ENCODE measurements around the gene NFXL1. TPM values are rescaled to one million over a fixed set of nuclear protein-coding genes. Genes with fewer than 3 reads are reported as not detected.

NFXL1 gene
- 10 to 100 TPM; 17.5 to 19.1 TPM for total RNA-seq

- H3K4me3 ChIP-seq: peak within 1 kb of the TSS; percentile 69 to 72
- H3K27ac ChIP-seq: peak within 1 kb of the TSS; percentile 77 to 85
- no peaks in the 10 kb centered on the region for H3K9me3 ChIP-seq
- intact Hi-C loops (cut with DNase I): no loop called here
- under 1% methylated on average over 54 of the region's 55 CpGs for WGBS
- H3K36me3 ChIP-seq: no peaks in the 10 kb centered on the region
- no peaks in the 10 kb centered on the region for H3K4me1 ChIP-seq (replicated peaks)
- no peaks in the 10 kb centered on the region for H3K27me3 ChIP-seq (replicated peaks; ENCODE audit: insufficient read depth)
- peak; percentile 97 for DNase-seq (ENCODE audit: low spot score)
- TF ChIP-seq CTCF (IDR thresholded peaks at IDR 0.05) (no peak), POLR2A (IDR thresholded peaks at IDR 0.05) (peak; percentile 86), POLR2AphosphoS5 (IDR thresholded peaks at IDR 0.05) (peak; percentile 94)
Observed at GRCh38 chr4:47914220-47914925, at the start of gene NFXL1. Gene NFXL1, minus strand, starts transcription at chr4:47914583. Its CDS starts 380 bp downstream, at chr4:47914203.

DNA sequence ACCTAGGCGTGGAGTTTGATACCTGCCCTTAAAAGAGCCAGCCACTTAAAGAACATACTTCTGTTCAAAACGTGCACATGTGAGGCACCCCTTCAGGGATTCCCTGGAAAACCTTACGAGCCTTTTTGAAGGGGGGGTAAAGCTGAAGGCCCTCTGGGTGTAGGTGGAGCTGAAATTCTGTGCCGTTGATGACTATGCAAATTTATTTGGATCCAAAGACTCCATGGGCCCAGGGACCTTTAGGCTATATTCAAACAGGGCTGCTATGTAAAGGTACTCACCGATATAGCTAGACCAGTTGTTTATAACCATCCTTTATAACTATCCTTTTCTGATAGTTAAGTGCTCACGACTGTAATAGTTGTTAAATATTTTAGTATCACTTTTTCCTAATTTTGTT lies 40.3 kb upstream of the NFXL1 start:
- Histone ChIP-seq H3K4me1 (replicated peaks) (no peaks in the 10 kb centered on the region), H3K27me3 (replicated peaks; ENCODE audit: insufficient read depth) (no peaks in the 10 kb centered on the region), H3K9me3 (no peaks in the 10 kb centered on the region), H3K36me3 (no peaks in the 10 kb centered on the region), H3K27ac (no peak overlapping the region), H3K4me3 (no peak overlapping the region)
- 62% methylated on average over 6 of the region's 6 CpGs for WGBS
- no peak for DNase-seq (ENCODE audit: low spot score)
- intact Hi-C loops (cut with DNase I): no loop called here
- TF ChIP-seq POLR2AphosphoS5 (IDR thresholded peaks at IDR 0.05): no peak
- TF ChIP-seq CTCF (IDR thresholded peaks at IDR 0.05): no peak
- TF ChIP-seq POLR2A (IDR thresholded peaks at IDR 0.05): no peak

DNA sequence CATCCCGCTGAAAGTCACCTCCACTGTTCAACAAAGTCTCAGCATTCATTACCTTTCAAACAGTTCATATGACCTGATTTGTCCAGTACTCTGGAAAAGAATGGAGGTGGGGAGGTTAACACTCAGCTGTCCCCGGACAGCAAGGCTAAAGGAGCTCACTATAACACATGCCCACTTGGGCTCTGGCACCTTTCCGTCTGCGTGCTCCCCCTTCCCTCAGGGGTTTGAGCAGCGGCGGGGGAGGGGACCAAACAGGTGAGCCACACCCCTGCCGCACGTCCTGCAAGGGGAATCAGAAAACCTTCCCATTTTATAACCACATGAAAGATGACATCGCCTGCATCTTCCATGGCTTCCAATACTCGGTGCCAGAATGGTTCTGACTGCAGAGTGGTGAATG lies 39.9 kb upstream of the NFXL1 start:
- intact Hi-C loops (cut with DNase I): no loop called here
- Histone ChIP-seq H3K27me3 (replicated peaks; ENCODE audit: insufficient read depth) (no peaks in the 10 kb centered on the region), H3K27ac (no peak overlapping the region), H3K9me3 (no peaks in the 10 kb centered on the region), H3K4me1 (replicated peaks) (no peaks in the 10 kb centered on the region), H3K4me3 (no peak overlapping the region), H3K36me3 (no peaks in the 10 kb centered on the region)
- WGBS: 33% methylated on average over 10 of the region's 10 CpGs
- no peak for DNase-seq (ENCODE audit: low spot score)
- TF ChIP-seq POLR2AphosphoS5 (IDR thresholded peaks at IDR 0.05) (no peak), POLR2A (IDR thresholded peaks at IDR 0.05) (no peak), CTCF (IDR thresholded peaks at IDR 0.05) (no peak)

DNA sequence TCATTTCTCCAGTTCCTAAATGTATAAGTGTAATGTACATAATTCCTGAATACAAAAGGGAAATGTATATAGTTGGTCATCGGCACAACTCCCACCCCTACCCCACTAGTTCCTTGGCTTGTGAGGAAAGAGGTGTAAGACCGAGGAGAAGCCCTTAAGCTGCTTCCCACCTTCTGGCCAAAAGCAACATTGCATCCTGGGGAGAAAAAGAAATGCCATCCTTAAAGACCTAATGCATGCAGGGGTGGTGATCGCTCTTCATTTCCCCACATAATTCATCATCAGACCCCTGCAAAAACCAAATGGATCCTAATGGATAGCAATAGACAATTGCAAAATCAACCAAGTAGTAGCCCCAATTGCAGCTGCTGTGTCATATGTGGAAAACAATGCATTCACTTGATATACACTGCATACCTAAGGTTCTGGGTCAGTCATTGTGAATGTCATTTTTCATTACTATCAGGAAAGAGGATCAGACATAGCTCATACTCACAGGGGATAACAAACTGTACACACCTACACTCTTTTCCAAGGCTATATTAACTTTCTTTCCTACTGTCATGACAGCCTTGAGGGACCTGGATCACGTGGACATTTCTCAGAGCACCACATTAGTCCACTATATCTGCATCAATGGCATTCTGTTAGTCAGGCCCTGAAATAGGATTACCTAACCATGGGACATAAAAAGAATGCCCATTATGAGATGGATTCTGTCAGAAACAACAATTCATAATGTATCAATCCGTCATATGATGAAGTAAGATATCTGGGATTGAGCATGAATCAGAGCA lies 31.7 kb upstream of the NFXL1 start:
- H3K4me1 ChIP-seq (replicated peaks): no peaks in the 10 kb centered on the region
- H3K4me3 ChIP-seq: no peak overlapping the region
- H3K27me3 ChIP-seq (replicated peaks; ENCODE audit: insufficient read depth): no peaks in the 10 kb centered on the region
- no peaks in the 10 kb centered on the region for H3K9me3 ChIP-seq
- DNase-seq (ENCODE audit: low spot score): no peak
- H3K36me3 ChIP-seq: no peaks in the 10 kb centered on the region
- TF ChIP-seq POLR2A (IDR thresholded peaks at IDR 0.05): no peak
- no peak for TF ChIP-seq CTCF (IDR thresholded peaks at IDR 0.05)
- TF ChIP-seq POLR2AphosphoS5 (IDR thresholded peaks at IDR 0.05): no peak
- intact Hi-C loops (cut with DNase I): no loop called here
- 94% methylated on average over 5 of the region's 5 CpGs for WGBS
- no peak overlapping the region for H3K27ac ChIP-seq

Data from prostate gland (tissue), 2 donors.